ENCODE measurements around the gene CLSTN3. TPM values are rescaled to one million over a fixed set of nuclear protein-coding genes. Genes with fewer than 3 reads are reported as not detected.

The CLSTN3 gene
- total and polyA plus RNA-seq, 9 of the 15 experiments (the other 6 are each of a cell fraction or from before 2014, with no cell fraction given), result 0.08 to 23.2 (median 11.0) TPM

- Histone ChIP-seq H3K4me1 (replicated peaks in 1 of 2; ENCODE audit: control insufficient read depth in 2 of 2, insufficient read depth in 2 of 2, low read length in 2 of 2) (peaks cover 0 to 3% of the 10 kb centered on the region in 2 experiments; a peak in 1 of 5 replicates), H3K36me3 (ENCODE audit: control insufficient read depth, insufficient read depth, low read length) (no peaks in the 10 kb centered on the region), H4K20me1 (replicated peaks; ENCODE audit: control insufficient read depth, insufficient read depth, low read length) (no peaks in the 10 kb centered on the region), H3K4me3 (no peak overlapping the region), H3K79me2 (ENCODE audit: control insufficient read depth, insufficient read depth, low read length) (no peaks in the 10 kb centered on the region), H3K27ac (ENCODE audit: extremely low read depth, low read depth, low read length) (no peak overlapping the region), H3K9me3 (replicated peaks; ENCODE audit: control insufficient read depth, insufficient read depth, low read depth, low read length) (no peaks in the 10 kb centered on the region; the same call in 1 of the 2 replicates), H2AFZ (ENCODE audit: low read depth, low read length) (no peak overlapping the region), H3K9me1 (ENCODE audit: control insufficient read depth, insufficient read depth, low read length) (no peaks in the 10 kb centered on the region), H3K4me2 (ENCODE audit: insufficient read depth, low read length) (no peak overlapping the region), H3K9ac (ENCODE audit: insufficient read depth in 1 of 2, low read depth in 2 of 2, low read length in 2 of 2) (no peak overlapping the region), H3K27me3 (ENCODE audit: control insufficient read depth in 2 of 2, insufficient read depth in 2 of 2, low read length in 2 of 2) (no peaks in the 10 kb centered on the region; a peak in 2 of 5 replicates)
- intact Hi-C loops (cut with micrococcal nuclease) (no loop called here), in situ Hi-C loops (cut with MboI) (no loop called here)
- DNase-seq (ENCODE audit: extremely low read depth in 1 of 4, low spot score in 3 of 4) (no peak), FAIRE-seq (no peak), ATAC-seq (no peak)
- CTCF ChIA-PET (ENCODE audit: low intra/inter-chr PET ratio), result no interaction called here
- no TSS peak for BruUV-seq (replicated peaks)
- TF ChIP-seq HLTF (IDR thresholded peaks at IDR 0.05) (0 out of 2 replicates have a peak, but pooled peaks have one; percentile 36), LARP7 (IDR thresholded peaks at IDR 0.05) (0 out of 2 replicates have a peak, but pooled peaks have one; percentile 37), ILK (tag; IDR thresholded peaks at IDR 0.05; ENCODE audit: borderline replicate concordance, low read depth) (no peak), RBM15 (IDR thresholded peaks at IDR 0.05; ENCODE audit: insufficient read depth, low read length) (no peak), ZFP30 (CRISPR knock-in tag; IDR thresholded peaks at IDR 0.05; ENCODE audit: borderline replicate concordance) (no peak), FOS (IDR thresholded peaks at IDR 0.05; ENCODE audit: extremely low read depth, insufficient read length) (no peak), ZNF24 (IDR thresholded peaks at IDR 0.05) (no peak), ARHGAP35 (IDR thresholded peaks at IDR 0.05; ENCODE audit: partially characterized antibody) (peak; percentile 48), CREB3L1 (IDR thresholded peaks at IDR 0.05; ENCODE audit: borderline replicate concordance, low read depth) (no peak)
- POLR2A ChIA-PET, result no interaction called here
Observed at GRCh38 chr12:7083125-7083524, 47.0 kb upstream of the CLSTN3 start.

Measured in K562 (cell line).